ENCODE measurements around the gene TBC1D21. TPM values are rescaled to one million over a fixed set of nuclear protein-coding genes. Genes with fewer than 3 reads are reported as not detected.
A peak's percentile ranks its signal among the peaks of the same experiment; 100 is the strongest.

Gene TBC1D21
- total RNA-seq, 4 donors from 2014 or later, result not detected

GRCh38 chr15:73891328-73892315, 18.3 kb downstream of the TBC1D21 start:
- in situ Hi-C loops (cut with MboI; ENCODE audit: low sequenced_read_pairs in 4 of 4), result no loop called here
- no peak for DNase-seq
- H3K27me3 ChIP-seq, result peaks cover 0 to 4% (median 0%) of the 10 kb centered on the region in 3 donors
- no peak for TF ChIP-seq POLR2A (IDR thresholded peaks at IDR 0.05)
- TF ChIP-seq CTCF (IDR thresholded peaks at IDR 0.05 in 4 of 5, conservative IDR thresholded peaks at IDR 0.05 in 1 of 5), result no peak
- ATAC-seq, result no peak
- no peak overlapping the region for H3K27ac ChIP-seq
- no peaks in the 10 kb centered on the region for H3K9me3 ChIP-seq
- no peak overlapping the region for H3K4me3 ChIP-seq
- intact Hi-C loops (cut with DNase I; ENCODE audit: low total_unique reads), result no loop called here
- H3K4me1 ChIP-seq, result no peaks in the 10 kb centered on the region
- no peaks in the 10 kb centered on the region for H3K36me3 ChIP-seq

GRCh38 chr15:73892446-73893226, 19.3 kb downstream of the TBC1D21 start:
- Histone ChIP-seq H3K27me3 (peaks cover 0 to 4% (median 0%) of the 10 kb centered on the region in 3 donors), H3K27ac (no peak overlapping the region), H3K36me3 (no peaks in the 10 kb centered on the region), H3K9me3 (no peaks in the 10 kb centered on the region), H3K4me3 (no peak overlapping the region), H3K4me1 (no peaks in the 10 kb centered on the region)
- TF ChIP-seq CTCF (IDR thresholded peaks at IDR 0.05 in 4 of 5, conservative IDR thresholded peaks at IDR 0.05 in 1 of 5) (no peak), POLR2A (IDR thresholded peaks at IDR 0.05) (no peak)
- ATAC-seq (no peak), DNase-seq (no peak)
- in situ Hi-C loops (cut with MboI; ENCODE audit: low sequenced_read_pairs in 4 of 4), result no loop called here
- intact Hi-C loops (cut with DNase I; ENCODE audit: low total_unique reads), result no loop called here

- intact Hi-C loops (cut with DNase I; ENCODE audit: low total_unique reads) (no loop called here), in situ Hi-C loops (cut with MboI; ENCODE audit: low sequenced_read_pairs in 4 of 4) (no loop called here)
- Histone ChIP-seq H3K27ac (no peak overlapping the region), H3K27me3 (peaks cover 0 to 4% (median 0%) of the 10 kb centered on the region in 3 donors), H3K4me3 (no peak overlapping the region), H3K9me3 (no peaks in the 10 kb centered on the region), H3K36me3 (no peaks in the 10 kb centered on the region), H3K4me1 (no peaks in the 10 kb centered on the region)
- DNase-seq (no peak), ATAC-seq (no peak)
- no peak for TF ChIP-seq POLR2A (IDR thresholded peaks at IDR 0.05)
- TF ChIP-seq CTCF (IDR thresholded peaks at IDR 0.05 in 4 of 5, conservative IDR thresholded peaks at IDR 0.05 in 1 of 5), result no peak
Observed at GRCh38 chr15:73894133-73894814, 20.9 kb downstream of the TBC1D21 start.

GRCh38 chr15:73897441-73898261, 24.3 kb downstream of the TBC1D21 start:
- intact Hi-C loops (cut with DNase I; ENCODE audit: low total_unique reads), result no loop called here
- in situ Hi-C loops (cut with MboI; ENCODE audit: low sequenced_read_pairs in 4 of 4), result no loop called here
- DNase-seq (peak in 1 of 2 donors; percentile 28), ATAC-seq (peak in 1 of 2 donors; percentile 62)
- H3K4me1 ChIP-seq, result no peaks in the 10 kb centered on the region
- H3K27ac ChIP-seq, result no peak overlapping the region
- peaks cover 0 to 4% (median 0%) of the 10 kb centered on the region in 3 donors for H3K27me3 ChIP-seq
- TF ChIP-seq CTCF (IDR thresholded peaks at IDR 0.05 in 4 of 5, conservative IDR thresholded peaks at IDR 0.05 in 1 of 5), result peak; percentile 28 to 76 (median 51)
- TF ChIP-seq POLR2A (IDR thresholded peaks at IDR 0.05), result no peak
- no peak overlapping the region for H3K4me3 ChIP-seq
- no peaks in the 10 kb centered on the region for H3K36me3 ChIP-seq
- no peaks in the 10 kb centered on the region for H3K9me3 ChIP-seq

All from gastrocnemius medialis (tissue), 4 donors.